Stimulated activated CD4-positive, alpha-beta T cell treated with anti-CD3 and anti-CD28 coated beads, Interleukin-1b, Interleukin-23, amount 100 ng/mL, for 24 hours (primary cell): ENCODE data around the gene PSMD6.

Source experiments
- DNase-seq, 4 experiments: peaks; one replicate each; pipeline ENCODE4 v3.0.0-alpha.2; 2020; ENCODE audit warnings: low read depth in 4 of 4, low spot score in 1 of 4

PSMD6 gene

GRCh38 chr3:63980019-63980418, 43.3 kb downstream of the PSMD6 start:
- no peak for DNase-seq

DNA sequence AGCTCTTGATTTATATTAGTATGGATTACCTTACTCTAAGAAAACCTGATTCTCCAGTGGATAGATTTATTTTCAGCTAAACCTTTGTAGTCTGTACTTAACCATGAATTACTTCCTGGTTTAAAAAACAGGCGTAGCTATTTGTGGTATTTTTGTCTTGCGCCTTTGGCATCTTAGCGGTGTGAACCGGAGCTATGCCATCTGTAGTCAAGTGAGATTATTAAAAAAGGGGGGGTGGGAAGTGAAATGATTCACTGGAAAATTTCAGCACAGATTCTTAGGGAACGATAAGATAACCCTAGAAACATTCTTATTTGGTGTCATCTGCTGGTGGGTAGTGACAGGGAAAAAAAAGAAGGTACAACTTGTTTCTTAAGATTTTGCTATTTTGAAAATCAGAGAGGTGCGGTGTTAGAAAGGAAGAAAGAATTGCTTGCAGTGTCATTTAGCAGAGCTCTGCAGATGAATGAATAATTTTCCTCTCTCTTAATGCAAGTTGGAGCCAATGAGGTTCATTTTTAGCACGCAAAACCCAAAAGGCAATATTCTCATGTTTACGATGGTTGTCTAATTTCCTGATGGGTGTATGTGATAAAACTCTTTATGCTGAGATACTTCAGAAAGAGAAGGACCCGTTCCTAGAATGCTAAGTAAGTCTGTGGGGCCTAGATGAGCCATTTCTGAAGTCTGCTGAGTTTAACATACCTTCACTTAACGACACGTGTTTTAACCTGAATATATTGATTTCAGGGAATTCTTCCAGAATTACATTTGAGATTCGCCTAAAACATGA, 44.0 kb downstream of the PSMD6 start:
- DNase-seq = no peak

DNA sequence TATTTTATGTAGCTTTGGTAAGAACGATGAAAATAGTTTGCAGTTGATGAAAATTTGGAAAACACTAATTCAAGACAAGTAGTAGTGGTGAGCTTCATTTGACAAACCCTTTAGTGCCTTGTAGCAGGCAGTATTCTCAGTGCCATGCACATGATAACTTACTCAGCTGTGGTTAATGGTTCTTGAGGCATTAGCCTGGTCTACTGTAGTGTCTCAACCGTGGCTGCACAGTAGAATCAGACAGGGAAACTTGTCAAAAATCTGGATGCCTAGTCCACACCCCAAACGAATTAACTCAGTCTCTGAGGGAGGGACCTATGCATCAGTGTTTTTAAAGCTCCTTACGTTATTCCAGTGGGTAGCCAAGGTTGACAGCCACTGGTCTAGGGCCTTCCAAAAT, 45.4 kb downstream of the PSMD6 start:
- no peak for DNase-seq

GRCh38 chr3:63976872-63977200, 46.5 kb downstream of the PSMD6 start:
- no peak for DNase-seq

DNA sequence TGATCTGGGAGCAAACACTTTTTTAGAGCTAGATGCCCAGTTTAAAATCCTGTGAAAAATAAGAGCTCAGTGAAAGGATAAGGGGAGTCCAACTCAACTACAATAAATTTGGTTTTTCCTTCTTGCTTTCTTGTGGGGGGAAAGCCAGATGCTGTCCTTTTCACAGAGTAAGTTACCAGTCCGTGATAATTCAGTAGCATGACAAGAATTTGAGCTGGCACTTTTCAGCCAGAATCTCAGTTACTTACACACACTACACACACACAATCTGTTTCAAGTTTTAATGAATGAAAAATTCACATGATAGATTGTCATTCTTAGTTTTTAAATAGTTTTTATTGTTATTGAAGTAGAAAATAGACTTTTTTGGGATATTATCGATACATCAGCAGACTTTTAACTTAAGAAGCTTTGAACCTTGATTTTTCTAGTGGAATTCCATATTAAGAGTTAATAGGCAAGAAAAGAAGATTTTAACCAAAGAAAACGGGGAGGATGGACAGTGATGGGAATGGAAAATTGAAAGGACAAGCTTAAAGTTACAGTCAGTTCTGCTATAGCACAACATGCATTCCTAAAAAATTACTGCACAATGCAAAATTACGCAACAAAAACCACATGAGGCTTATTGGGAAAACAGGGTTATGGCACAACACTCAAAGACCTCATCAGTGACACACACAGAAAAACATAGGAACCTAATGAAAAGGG, 47.0 kb downstream of the PSMD6 start:
- no peak for DNase-seq

DNA sequence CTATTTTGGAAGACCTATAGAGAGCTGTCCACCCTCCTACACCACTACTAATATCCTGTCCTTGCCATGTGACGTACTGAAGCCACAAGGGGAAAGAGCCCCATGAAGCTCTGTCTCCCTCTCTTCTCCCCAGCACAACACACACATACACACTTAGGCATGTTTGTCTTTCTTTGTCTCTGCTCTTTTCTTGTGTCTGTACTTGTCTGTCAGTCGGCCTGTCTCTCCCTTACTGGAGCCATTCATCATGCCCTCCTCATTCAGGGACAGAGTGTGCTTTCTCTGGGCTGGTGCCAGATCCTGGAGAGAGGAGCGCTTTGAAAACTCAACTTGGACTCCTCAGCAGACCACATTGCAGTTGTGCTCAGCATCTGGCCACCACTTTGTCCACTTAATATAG, 47.6 kb downstream of the PSMD6 start:
- no peak for DNase-seq

- no peak for DNase-seq
Measured at GRCh38 chr3:63974451-63974850, 48.8 kb downstream of the PSMD6 start.

DNA sequence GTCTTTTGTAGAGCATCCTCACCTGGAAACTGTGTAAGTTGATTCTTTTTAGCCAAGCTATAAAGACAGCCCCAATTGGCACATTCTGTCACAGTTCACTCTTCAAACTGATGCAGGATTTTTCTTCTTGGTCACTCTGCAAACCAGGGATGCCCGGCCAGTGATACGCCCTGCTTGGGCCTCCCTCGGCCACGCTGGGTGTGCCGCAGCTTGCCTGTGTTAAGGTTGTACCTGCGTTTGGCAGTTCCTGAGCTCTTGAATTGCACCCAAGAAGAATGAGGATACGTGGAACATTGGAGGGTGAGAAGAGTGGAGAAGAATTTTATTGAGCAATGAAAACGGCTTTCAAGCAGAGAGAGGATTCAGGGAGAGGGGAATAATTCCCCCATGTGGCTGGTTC, 49.9 kb downstream of the PSMD6 start:
- DNase-seq = no peak

GRCh38 chr3:63972987-63973386, 50.3 kb downstream of the PSMD6 start:
- no peak for DNase-seq

- no peak for DNase-seq
Measured at GRCh38 chr3:63972196-63972595, 51.1 kb downstream of the PSMD6 start.

DNA sequence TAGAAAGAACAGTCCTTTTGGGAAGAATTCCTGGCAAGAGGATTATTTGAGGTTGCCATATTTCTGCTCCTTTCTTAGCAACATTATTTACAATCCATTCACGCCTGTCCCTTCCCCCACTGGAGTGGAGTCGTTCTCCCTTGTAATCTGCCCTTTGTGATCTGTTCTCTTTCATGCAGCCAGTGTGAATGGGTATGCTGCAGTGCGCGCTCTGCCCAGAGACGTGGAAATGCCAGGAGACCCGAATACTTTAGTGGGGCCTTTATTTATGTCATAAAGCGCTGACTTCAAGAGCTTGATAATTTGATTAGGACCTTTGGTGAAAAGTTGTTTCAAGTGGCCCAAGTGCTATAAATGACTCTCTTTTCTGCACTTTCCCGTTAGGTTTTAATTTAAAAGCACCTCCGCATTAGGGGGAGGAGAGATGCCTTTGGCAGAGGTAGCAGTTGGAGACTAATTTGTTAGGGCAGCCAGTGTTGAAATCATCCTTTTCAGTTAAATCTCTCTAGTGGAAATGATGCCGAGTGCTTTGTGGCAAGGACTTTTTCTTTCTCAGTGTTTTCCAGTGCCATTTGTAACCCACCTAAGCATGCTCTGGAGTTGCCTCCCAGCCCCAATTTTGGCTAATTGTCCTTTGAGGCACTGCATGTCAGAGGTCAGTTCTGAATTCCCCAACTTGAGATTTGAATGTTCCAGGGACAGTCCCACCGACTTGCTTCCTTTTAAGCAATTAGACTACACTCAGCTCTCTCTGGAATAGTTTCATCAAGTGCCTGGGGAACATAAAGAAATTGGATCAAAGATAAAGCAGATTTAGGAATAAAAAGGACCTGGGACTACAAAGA, 52.4 kb downstream of the PSMD6 start:
- DNase-seq = no peak

- DNase-seq = no peak
Measured at GRCh38 chr3:63969876-63970275, 53.4 kb downstream of the PSMD6 start.

DNA sequence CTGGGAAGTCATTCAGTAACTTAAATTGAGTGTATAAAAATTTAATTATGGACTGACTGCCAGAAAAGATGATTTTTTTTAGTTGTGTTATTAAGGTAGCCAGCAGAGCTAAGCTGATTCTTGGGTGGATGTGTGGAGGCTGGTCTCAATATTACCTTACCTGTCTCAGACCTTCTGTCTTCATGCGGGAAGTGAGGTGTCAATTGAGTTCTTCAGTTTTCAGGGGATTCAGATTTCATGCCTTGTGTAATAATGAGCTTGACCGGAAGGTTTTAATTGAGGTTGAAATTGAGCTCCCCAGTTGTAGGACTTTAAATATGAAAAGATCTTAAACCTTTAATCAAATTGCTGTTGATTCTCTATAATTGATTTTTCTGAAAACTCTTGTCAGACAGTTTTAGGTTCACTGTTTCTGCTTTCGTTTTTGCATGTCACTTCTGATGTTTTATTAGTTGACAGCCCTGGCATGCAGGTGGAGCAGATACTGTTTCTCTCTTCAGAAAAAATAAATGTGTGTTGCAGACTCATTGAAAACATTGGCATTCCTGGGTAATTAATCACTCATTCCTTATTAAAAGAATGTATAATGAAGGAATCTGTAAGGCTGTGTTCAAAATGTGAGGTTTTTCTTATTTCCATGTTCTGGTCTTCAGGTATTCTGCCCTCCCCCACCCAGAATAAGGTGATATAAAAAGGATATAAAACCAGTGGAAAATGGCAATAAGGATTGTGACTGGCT, 54.5 kb downstream of the PSMD6 start:
- no peak for DNase-seq

- no peak for DNase-seq
Measured at GRCh38 chr3:63967675-63968611, 55.4 kb downstream of the PSMD6 start.

GRCh38 chr3:63966871-63967270, 56.4 kb downstream of the PSMD6 start:
- DNase-seq = no peak

DNA sequence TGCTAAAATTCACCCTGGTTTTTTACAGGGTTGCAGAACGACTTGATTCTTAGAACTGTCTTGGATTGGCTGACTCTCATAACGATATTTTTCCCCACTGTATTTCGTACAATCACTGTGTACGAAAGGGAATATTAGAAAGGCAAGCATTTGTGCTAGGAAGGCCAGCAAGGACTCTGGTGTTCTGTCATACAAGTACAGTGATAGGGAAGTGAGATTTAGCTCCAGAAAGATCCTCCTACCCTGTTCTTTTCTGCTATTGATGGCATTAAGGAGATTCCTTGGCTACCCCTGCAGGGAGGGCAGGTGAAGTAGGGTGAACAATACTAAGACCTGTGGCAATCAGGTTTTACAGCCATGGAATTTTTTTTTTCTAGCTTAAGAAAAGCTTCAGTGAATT, 57.3 kb downstream of the PSMD6 start:
- DNase-seq = no peak

DNA sequence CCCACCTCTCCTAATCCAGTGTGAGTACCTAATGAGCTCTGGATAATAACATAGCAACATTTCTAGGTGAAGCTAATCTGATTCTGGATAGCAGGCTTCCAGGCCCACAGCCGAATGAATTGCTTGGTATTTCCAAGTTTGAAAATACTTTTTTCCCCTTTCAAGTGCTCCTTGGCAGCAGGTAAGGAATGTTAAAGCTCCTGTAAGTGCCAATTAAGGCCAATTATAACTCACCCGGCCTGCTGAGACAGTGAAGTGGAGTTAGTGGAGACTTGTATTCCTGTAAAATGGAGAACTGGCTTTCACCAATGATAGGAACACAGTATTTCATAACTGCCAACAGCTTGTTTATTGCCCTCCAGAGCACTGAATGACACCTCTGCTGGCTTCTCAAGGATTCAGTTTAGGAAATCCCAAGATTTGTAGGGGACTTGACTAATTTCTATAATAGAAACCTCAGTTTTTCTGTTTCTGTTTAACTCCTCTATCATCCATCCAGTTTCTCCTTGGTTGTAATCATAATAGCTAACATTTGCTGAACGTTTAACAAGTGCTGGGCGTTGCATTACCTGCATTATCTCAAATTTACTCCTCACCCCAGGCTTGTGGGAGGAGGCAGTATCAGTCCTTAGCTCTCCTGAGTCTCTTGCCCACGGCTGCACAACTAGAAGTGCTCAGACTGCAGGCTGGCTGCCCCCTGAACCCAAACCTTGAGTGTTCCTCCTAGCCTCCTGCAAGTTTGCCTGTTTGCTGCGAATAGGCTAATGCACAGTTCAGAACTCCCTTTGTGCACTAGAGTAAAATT, 58.4 kb downstream of the PSMD6 start:
- DNase-seq = no peak

GRCh38 chr3:63963496-63963895, 59.8 kb downstream of the PSMD6 start:
- no peak for DNase-seq

DNA sequence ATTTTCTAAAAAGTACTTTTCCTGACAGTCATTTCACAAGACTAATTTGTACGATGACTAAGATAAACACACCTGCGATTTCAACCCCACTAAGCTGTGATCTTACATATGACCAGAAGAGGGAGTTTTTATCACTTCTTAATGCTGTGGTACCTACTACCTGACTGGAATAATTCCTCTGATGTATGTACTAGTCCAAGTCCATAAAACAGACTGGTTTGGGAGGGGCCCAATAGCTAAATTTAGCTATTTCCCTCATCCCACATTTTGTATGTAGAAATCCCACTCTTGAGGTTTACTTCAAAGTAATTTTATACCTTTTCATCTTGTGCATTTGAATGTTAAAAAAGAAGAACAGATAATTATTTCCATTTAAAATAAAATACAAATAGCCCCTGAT, 61.4 kb downstream of the PSMD6 start:
- no peak for DNase-seq
